Esophagus squamous epithelium (tissue), 5 donors: ENCODE results near the gene PABPC1L. TPM values are rescaled to one million over a fixed set of nuclear protein-coding genes. Genes with fewer than 3 reads are reported as not detected.
A peak's percentile ranks its signal among the peaks of the same experiment; 100 is the strongest.

Experiments used
- DNase-seq: peaks from one replicate; lab custom pipeline; 2025; lab: John Stamatoyannopoulos, UW
- H3K27ac ChIP-seq, 4 donors: fragments of 200-600 bp; sonication (generic); one replicate each; pipeline ENCODE4 v1.5.1; 2016 to 2019; ENCODE audit warnings: mild to moderate bottlenecking in 1 of 4
- H3K27me3 ChIP-seq, 4 donors: fragments of 200-600 bp; sonication (generic); 1 replicate in 3 of 4; 2 replicates in 1 of 4; pipeline versions ENCODE4 v1.5.1 to v1.6.0; 2017 to 2021; ENCODE audit warnings: antibody characterized with exemption in 1 of 4
- H3K36me3 ChIP-seq, 3 donors: fragments of 200-600 bp; sonication (generic); one replicate each; pipeline ENCODE4 v1.5.1; 2016 to 2019
- H3K4me1 ChIP-seq, 3 donors: fragments of 200-600 bp; sonication (generic); one replicate each; pipeline ENCODE4 v1.5.1; 2017 to 2019
- H3K4me3 ChIP-seq, 4 donors: fragments of 200-600 bp; sonication (generic); 1 replicate in 3 of 4; 2 replicates in 1 of 4; pipeline ENCODE4 v1.5.1; 2016 to 2019; ENCODE audit warnings: mild to moderate bottlenecking in 2 of 4, moderate library complexity in 1 of 4
- H3K9me3 ChIP-seq, 3 donors: fragments of 200-600 bp; sonication (generic); one replicate each; pipeline ENCODE4 v1.5.1; 2016 to 2019
- POLR2A ChIP-seq, 4 donors: fragments of 450-650 bp; IDR thresholded peaks; one replicate each; pipeline ENCODE4 v1.6.1; 2017; ENCODE audit warnings: antibody characterized with exemption in 4 of 4, mild to moderate bottlenecking in 4 of 4, moderate library complexity in 3 of 4
- WGBS, 2 donors: methylation state at CpG; one replicate each; pipeline ENCODE4 v1.1.5; 2018; 5-methylcytosine and 5-hydroxymethylcytosine counted together
- intact Hi-C: fragments of 100-400 bp; cut with DNase I; formaldehyde crosslinking; loops from one replicate; pipeline ENCODE4 v1.15.0; 2022
- total RNA-seq, 4 donors: library from RNA; depleted of rRNA; stranded (reverse); fragments of >200 nt; gene quantifications; one replicate each; pipeline ENCODE4 v1.1.0, GENCODE V29; 2016
- TF ChIP-seq, protein P1 (sequence below), 6 experiments: fragments of 450-650 bp in 4 of 6; fragments of 200-600 bp in 2 of 6; sonication (generic) in 2 of 6; IDR thresholded peaks; one replicate each; pipeline ENCODE4 v1.5.1; 2016 to 2019; ENCODE audit warnings: antibody characterized with exemption in 6 of 6, mild to moderate bottlenecking in 4 of 6, moderate library complexity in 4 of 6
- donor health status: DM: yes; HTN: yes; CAD: no.

PABPC1L gene
- total RNA-seq, 4 donors from 2014 or later, result 5.9 to 18.5 (median 8.7) TPM

DNA sequence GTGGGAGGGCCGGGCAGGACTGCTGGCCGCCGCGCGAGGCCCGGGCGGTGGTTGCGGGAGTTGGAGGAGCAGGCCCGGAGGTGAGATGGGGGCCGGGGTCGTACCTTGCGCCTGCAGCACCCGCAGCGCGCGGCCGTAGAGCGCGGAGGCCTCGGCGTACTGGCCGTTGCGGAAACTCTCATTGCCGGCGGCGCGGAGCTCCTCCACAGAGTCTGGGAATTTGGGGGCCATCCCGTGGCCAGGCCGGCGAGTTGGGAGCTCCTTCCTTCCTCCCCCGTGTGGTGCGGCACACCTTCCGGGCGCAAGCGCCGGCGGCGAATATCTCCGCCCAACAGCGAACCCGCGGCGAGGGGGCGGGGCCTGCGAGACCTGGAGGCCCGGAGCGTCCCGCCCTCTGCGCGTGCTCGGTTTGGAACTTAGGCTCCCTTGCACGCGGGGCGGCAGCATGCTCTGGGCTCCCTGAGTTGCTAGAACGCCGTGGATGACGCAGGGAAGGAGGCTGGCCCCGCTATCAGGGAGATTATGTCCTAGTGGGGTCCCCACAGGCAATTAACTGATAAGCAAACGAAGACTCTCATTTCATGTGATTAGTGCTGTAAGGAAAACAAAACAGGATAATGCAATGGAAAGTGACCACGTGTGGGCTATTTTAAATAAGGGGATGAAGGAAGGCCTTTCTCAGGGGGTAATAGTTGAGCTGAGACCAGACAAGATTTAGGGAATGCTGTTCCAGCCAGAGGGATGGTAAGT lies 50.4 kb downstream of the PABPC1L start, which contains the start of gene TOMM34:
Gene TOMM34 (minus strand): TSS at position 295 of the 750 bp plus-strand sequence. CDS start 64 bp downstream, at position 231.
- peak; percentile 60 for DNase-seq
- H3K4me3 ChIP-seq, result peak within 1 kb of the TSS; percentile 76 to 82 (median 79)
- H3K27ac ChIP-seq, result peak within 1 kb of the TSS; percentile 82 to 90 (median 87)
- 0% methylated on average over 4 to 6 of the region's 60 CpGs for WGBS, 2 donors
- H3K4me1 ChIP-seq, result peaks cover 7 to 49% (median 10%) of the 10 kb centered on the region in 3 donors
- peaks cover 3 to 12% (median 4%) of the 10 kb centered on the region in 3 donors for H3K36me3 ChIP-seq
- peak in 3 of 4 donors; percentile 29 to 87 (median 65) for TF ChIP-seq POLR2A (IDR thresholded peaks at IDR 0.05)
- TF ChIP-seq, protein P1, sequence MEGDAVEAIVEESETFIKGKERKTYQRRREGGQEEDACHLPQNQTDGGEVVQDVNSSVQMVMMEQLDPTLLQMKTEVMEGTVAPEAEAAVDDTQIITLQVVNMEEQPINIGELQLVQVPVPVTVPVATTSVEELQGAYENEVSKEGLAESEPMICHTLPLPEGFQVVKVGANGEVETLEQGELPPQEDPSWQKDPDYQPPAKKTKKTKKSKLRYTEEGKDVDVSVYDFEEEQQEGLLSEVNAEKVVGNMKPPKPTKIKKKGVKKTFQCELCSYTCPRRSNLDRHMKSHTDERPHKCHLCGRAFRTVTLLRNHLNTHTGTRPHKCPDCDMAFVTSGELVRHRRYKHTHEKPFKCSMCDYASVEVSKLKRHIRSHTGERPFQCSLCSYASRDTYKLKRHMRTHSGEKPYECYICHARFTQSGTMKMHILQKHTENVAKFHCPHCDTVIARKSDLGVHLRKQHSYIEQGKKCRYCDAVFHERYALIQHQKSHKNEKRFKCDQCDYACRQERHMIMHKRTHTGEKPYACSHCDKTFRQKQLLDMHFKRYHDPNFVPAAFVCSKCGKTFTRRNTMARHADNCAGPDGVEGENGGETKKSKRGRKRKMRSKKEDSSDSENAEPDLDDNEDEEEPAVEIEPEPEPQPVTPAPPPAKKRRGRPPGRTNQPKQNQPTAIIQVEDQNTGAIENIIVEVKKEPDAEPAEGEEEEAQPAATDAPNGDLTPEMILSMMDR (IDR thresholded peaks at IDR 0.05), result peak in 2 of 6 experiments; percentile 4 to 24
- H3K9me3 ChIP-seq, result no peaks in the 10 kb centered on the region
- H3K27me3 ChIP-seq, result no peaks in the 10 kb centered on the region
- intact Hi-C loops, result no loop called here

DNA sequence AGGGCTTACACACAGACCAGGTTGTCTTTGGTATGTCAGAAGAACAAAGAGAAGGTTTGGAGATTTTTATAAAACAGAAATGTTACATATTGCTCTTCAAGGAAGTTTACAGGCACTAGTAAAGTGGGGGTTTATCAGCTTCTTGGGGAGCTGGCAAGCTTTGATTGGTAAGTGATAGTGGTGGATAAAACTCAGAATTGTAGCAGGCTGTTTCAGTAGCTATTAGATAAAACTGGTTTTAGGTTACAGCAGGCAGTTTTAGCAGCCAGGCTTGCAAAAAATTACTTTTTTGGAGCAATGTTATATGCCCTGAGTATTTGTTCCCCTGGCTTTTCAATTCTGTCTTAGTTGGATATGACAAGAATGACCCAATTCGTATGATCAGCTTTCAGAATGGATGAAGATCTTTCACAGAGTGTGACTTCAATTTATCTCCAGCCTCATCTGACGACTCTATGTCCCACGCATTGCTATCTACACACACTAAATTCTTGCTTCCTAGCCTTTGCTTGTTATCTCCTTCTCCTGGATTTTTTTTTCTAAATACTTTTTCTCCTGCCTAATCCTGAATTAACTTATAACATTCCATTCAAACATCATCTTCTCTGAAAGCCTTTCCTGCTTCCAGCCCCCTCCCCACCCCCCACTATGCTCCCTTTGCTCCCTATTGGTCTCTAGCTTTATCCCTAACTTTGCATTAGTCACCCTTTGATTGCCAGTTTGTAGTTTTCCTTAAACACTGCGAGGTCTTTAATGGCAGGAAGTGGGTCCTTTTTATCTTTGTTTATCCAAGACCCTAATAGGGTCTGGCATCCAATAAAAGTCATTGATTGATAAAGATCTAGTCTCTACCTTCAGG lies 51.4 kb downstream of the PABPC1L start:
- no peak for DNase-seq
- Histone ChIP-seq H3K27me3 (no peaks in the 10 kb centered on the region), H3K27ac (peak overlapping the region in 1 of 4 donors; percentile 90), H3K36me3 (peaks cover 0 to 3% (median 0%) of the 10 kb centered on the region in 3 donors), H3K4me3 (peak overlapping the region in 1 of 4 donors; percentile 76), H3K4me1 (peaks cover 7 to 54% (median 10%) of the 10 kb centered on the region in 3 donors), H3K9me3 (no peaks in the 10 kb centered on the region)
- no peak for TF ChIP-seq POLR2A (IDR thresholded peaks at IDR 0.05)
- TF ChIP-seq, protein P1 (IDR thresholded peaks at IDR 0.05), result no peak
- intact Hi-C loops, result no loop called here
- 66 to 74% methylated on average over 4 of the region's 4 CpGs for WGBS, 2 donors

DNA sequence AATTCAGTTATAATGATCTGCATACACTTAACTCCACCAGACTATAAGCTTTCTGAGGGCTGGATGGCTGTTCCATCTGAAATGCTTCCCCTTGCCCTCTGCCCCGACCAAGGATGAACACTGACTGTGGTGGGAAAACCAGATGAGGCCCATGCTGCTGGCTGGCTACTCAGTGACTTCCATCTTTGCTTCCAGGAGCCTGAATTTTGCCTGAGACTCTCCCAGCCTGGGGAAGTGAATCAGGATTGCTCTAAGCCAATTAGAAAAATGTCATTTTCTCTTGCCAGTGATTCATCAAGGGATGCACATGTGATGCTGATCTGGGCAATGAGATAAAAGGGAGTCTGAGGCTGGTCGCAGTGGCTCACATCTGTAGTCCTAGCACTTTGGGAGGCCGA lies 52.0 kb downstream of the PABPC1L start:
- no peak overlapping the region for H3K27ac ChIP-seq
- DNase-seq, result no peak
- no peaks in the 10 kb centered on the region for H3K9me3 ChIP-seq
- no peak overlapping the region for H3K4me3 ChIP-seq
- peaks cover 8 to 50% (median 10%) of the 10 kb centered on the region in 3 donors for H3K4me1 ChIP-seq
- no peaks in the 10 kb centered on the region for H3K27me3 ChIP-seq
- TF ChIP-seq POLR2A (IDR thresholded peaks at IDR 0.05), result no peak
- TF ChIP-seq, protein P1 (IDR thresholded peaks at IDR 0.05), result no peak
- intact Hi-C loops, result no loop called here
- 71 to 72% methylated on average over 2 to 3 of the region's 3 CpGs for WGBS, 2 donors
- H3K36me3 ChIP-seq, result no peaks in the 10 kb centered on the region

DNA sequence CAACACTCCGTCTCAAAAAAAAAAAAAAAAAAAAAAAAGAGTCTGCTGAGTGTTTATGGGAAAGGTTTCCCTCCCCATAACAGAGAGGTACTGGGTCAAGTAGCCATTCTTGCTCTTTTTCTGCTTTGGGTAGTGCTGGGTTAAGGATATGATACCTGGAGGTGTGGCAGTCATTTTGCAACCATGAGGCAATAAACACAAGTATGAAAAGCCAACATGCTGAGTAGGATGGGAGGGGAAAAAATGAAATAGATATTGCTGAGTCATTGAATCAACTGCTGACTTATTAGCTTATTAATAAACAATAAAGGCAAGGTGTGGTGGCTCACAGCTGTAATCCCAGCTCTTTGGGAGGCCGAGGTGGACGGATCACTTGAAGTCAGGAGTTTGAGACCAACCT lies 52.6 kb downstream of the PABPC1L start:
- Histone ChIP-seq H3K27me3 (no peaks in the 10 kb centered on the region), H3K36me3 (no peaks in the 10 kb centered on the region), H3K4me3 (no peak overlapping the region), H3K9me3 (no peaks in the 10 kb centered on the region), H3K27ac (no peak overlapping the region), H3K4me1 (peaks cover 14 to 50% (median 15%) of the 10 kb centered on the region in 3 donors)
- intact Hi-C loops, result no loop called here
- DNase-seq, result no peak
- 56 to 90% methylated on average over 2 to 3 of the region's 3 CpGs for WGBS, 2 donors
- TF ChIP-seq, protein P1 (IDR thresholded peaks at IDR 0.05), result no peak
- TF ChIP-seq POLR2A (IDR thresholded peaks at IDR 0.05), result no peak
